PC-3 (cell line): ENCODE data around the gene TIGD6. TPM values are rescaled to one million over a fixed set of nuclear protein-coding genes. Genes with fewer than 3 reads are reported as not detected.

ENCODE experiments used
- ATAC-seq: fragments of 200-7000 bp; cut with Tn5 transposase; 2 replicates; pipeline ENCODE4 v1.9.1; 2020; ENCODE audit warnings: mild to moderate bottlenecking, moderate library complexity
- BruUV-seq: library from RNA; stranded (reverse); fragments of 400-500 nt; replicated peaks from 2 replicates; lab custom pipeline; 2021; lab: Mats Ljungman, UMichigan
- CTCF ChIA-PET: fragments of 300-600 bp; sonication (Branson Sonifier 250); formaldehyde crosslinking; loops from one replicate; lab custom pipeline; 2022; ENCODE audit warnings: antibody characterized with exemption; lab: Charles Lee
- POLR2A ChIA-PET: fragments of 300-600 bp; sonication (Branson Sonifier 250); formaldehyde crosslinking; loops from one replicate; lab custom pipeline; 2022; ENCODE audit warnings: antibody characterized with exemption; ENCODE audit not compliant: unreplicated experiment; lab: Charles Lee
- DNase-seq: peaks from one replicate; pipeline ENCODE4 v3.0.0-alpha.2; 2015
- H2AFZ ChIP-seq: fragments of 300-600 bp; sonication (generic); 2 replicates; pipeline ENCODE4 v1.6.0; 2016; ENCODE audit warnings: antibody characterized with exemption, low read length
- H3F3A ChIP-seq: fragments of 300-600 bp; sonication (generic); one replicate; pipeline ENCODE4 v1.6.0; 2017; ENCODE audit warnings: antibody characterized with exemption, low read length, control low read depth, mild to moderate bottlenecking; ENCODE audit not compliant: unreplicated experiment
- H3K27ac ChIP-seq: fragments of 300-600 bp; sonication (generic); 2 replicates; pipeline ENCODE4 v1.5.1; 2016; ENCODE audit warnings: mild to moderate bottlenecking, low read length
- H3K27me3 ChIP-seq: fragments of 300-600 bp; sonication (generic); 2 replicates; pipeline ENCODE4 v1.6.1; 2016; ENCODE audit warnings: low read length, mixed read lengths
- H3K36me3 ChIP-seq: fragments of 300-600 bp; sonication (generic); 2 replicates; pipeline ENCODE4 v1.6.1; 2016; ENCODE audit warnings: low read depth, mixed run types, low read length, mixed read lengths
- H3K4me1 ChIP-seq: fragments of 300-600 bp; sonication (generic); 2 replicates; pipeline ENCODE4 v1.5.1; 2016; ENCODE audit warnings: low read length; ENCODE audit not compliant: insufficient read depth
- H3K4me2 ChIP-seq: fragments of 300-600 bp; sonication (generic); 2 replicates; pipeline ENCODE4 v1.6.0; 2016; ENCODE audit warnings: low read length
- H3K4me3 ChIP-seq: fragments of 300-600 bp; sonication (generic); 2 replicates; pipeline ENCODE4 v1.5.1; 2016; ENCODE audit warnings: mild to moderate bottlenecking, low read length, mixed read lengths
- H3K79me2 ChIP-seq: fragments of 300-600 bp; sonication (generic); 2 replicates; pipeline ENCODE4 v1.6.1; 2017; ENCODE audit warnings: low read length, mixed read lengths
- H3K9ac ChIP-seq: fragments of 300-600 bp; sonication (generic); 2 replicates; pipeline ENCODE4 v1.6.0; 2016; ENCODE audit warnings: mild to moderate bottlenecking, low read length
- H3K9me2 ChIP-seq: fragments of 300-600 bp; sonication (generic); replicated peaks from 2 replicates; pipeline ENCODE4 v1.6.1; 2016; ENCODE audit warnings: mixed run types, low read length, mixed read lengths
- H3K9me3 ChIP-seq: fragments of 300-600 bp; sonication (generic); 2 replicates; pipeline ENCODE4 v1.6.1; 2016; ENCODE audit warnings: low read length, mixed read lengths
- H4K20me1 ChIP-seq: fragments of 300-600 bp; sonication (generic); 2 replicates; pipeline ENCODE4 v1.6.1; 2016; ENCODE audit warnings: low read length, mixed read lengths
- EZH2 ChIP-seq: fragments of 300-600 bp; sonication (generic); IDR thresholded peaks from one replicate; pipeline ENCODE4 v1.6.1; 2017; ENCODE audit warnings: antibody characterized with exemption, mild to moderate bottlenecking, low read length; ENCODE audit not compliant: unreplicated experiment
- EZH2phosphoT487 ChIP-seq: fragments of 300-600 bp; sonication (generic); IDR thresholded peaks from 2 replicates; pipeline ENCODE4 v1.6.1; 2018; ENCODE audit warnings: mild to moderate bottlenecking, antibody characterized with exemption, low read length, borderline replicate concordance
- intact Hi-C: fragments of 100-400 bp; cut with micrococcal nuclease; formaldehyde crosslinking; loops from 2 replicates; pipeline ENCODE4 v1.9.0; 2023
- total RNA-seq: library from RNA; depleted of rRNA; stranded (reverse); fragments of >200 nt; gene quantifications from 2 replicates; pipeline ENCODE4 v1.2.3, GENCODE V29; 2014
- TF ChIP-seq, protein P1 (sequence below): fragments of 300-600 bp; sonication (generic); conservative IDR thresholded peaks from 2 replicates; pipeline ENCODE4 v1.5.1; 2017; ENCODE audit warnings: antibody characterized with exemption, low read depth, mild to moderate bottlenecking, low read length

TIGD6 gene
- total RNA-seq, 1 experiment from 2014 or later, result 3.8 TPM

- Histone ChIP-seq H3K27me3 (no peaks in the 10 kb centered on the region), H3K9me2 (no peaks in the 10 kb centered on the region), H3F3A (no peaks in the 10 kb centered on the region), H3K27ac (no peak overlapping the region), H3K4me3 (no peak overlapping the region), H3K9me3 (no peaks in the 10 kb centered on the region), H3K4me2 (no peak overlapping the region), H2AFZ (no peak overlapping the region), H3K4me1 (no peaks in the 10 kb centered on the region), H4K20me1 (no peaks in the 10 kb centered on the region), H3K9ac (no peak overlapping the region), H3K36me3 (no peaks in the 10 kb centered on the region), H3K79me2 (no peaks in the 10 kb centered on the region)
- no peak for DNase-seq
- TF ChIP-seq EZH2 (no peak), EZH2phosphoT487 (no peak)
- TF ChIP-seq, protein P1, sequence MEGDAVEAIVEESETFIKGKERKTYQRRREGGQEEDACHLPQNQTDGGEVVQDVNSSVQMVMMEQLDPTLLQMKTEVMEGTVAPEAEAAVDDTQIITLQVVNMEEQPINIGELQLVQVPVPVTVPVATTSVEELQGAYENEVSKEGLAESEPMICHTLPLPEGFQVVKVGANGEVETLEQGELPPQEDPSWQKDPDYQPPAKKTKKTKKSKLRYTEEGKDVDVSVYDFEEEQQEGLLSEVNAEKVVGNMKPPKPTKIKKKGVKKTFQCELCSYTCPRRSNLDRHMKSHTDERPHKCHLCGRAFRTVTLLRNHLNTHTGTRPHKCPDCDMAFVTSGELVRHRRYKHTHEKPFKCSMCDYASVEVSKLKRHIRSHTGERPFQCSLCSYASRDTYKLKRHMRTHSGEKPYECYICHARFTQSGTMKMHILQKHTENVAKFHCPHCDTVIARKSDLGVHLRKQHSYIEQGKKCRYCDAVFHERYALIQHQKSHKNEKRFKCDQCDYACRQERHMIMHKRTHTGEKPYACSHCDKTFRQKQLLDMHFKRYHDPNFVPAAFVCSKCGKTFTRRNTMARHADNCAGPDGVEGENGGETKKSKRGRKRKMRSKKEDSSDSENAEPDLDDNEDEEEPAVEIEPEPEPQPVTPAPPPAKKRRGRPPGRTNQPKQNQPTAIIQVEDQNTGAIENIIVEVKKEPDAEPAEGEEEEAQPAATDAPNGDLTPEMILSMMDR, result no peak
- intact Hi-C loops, result loop anchor here (5.0 kb wide), 1 partner anchor 356 kb away; no protein-coding TSS in a partner anchor
- no peak for ATAC-seq
- BruUV-seq, result no TSS peak
- POLR2A ChIA-PET, result interaction anchor here (0.9 kb wide), 1 partner anchor 33 kb away, joined by 3 read pairs; the partner anchor contains the start of gene SLC26A2
- CTCF ChIA-PET, result interaction anchor here (0.6 to 1.5 kb wide), 5 partner anchors 155 to 345 kb away, joined by 3 to 5 read pairs (median 4); no protein-coding TSS in a partner anchor
Measured at GRCh38 chr5:149993471-149993870, 7.0 kb downstream of the TIGD6 start.

- no peak for TF ChIP-seq EZH2
- TF ChIP-seq, protein P1, result peak; percentile 98
- peak; percentile 95 for DNase-seq
- intact Hi-C loops, result loop anchor here (1.0 to 5.0 kb wide), 5 partner anchors 28 to 353 kb away; no protein-coding TSS in a partner anchor
Measured at GRCh38 chr5:149990518-149991376, 9.7 kb downstream of the TIGD6 start.

More at GRCh38 chr5:149990518-149991376, 9.7 kb downstream of the TIGD6 start:
- H3K9me2 ChIP-seq, result no peaks in the 10 kb centered on the region
- POLR2A ChIA-PET, result no interaction called here
- H3K27ac ChIP-seq, result no peak overlapping the region
- CTCF ChIA-PET, result interaction anchor here (0.5 to 2.0 kb wide), 15 partner anchors 14 to 341 kb away, joined by 3 to 31 read pairs (median 5); no protein-coding TSS in a partner anchor
- no peaks in the 10 kb centered on the region for H3K9me3 ChIP-seq
- H3F3A ChIP-seq, result no peaks in the 10 kb centered on the region
- peak; percentile 95 for ATAC-seq
- no peaks in the 10 kb centered on the region for H3K4me1 ChIP-seq
- H4K20me1 ChIP-seq, result no peaks in the 10 kb centered on the region
- no TSS peak for BruUV-seq
- no peaks in the 10 kb centered on the region for H3K79me2 ChIP-seq
- H3K4me2 ChIP-seq, result no peak overlapping the region
- no peaks in the 10 kb centered on the region for H3K27me3 ChIP-seq
- no peak overlapping the region for H2AFZ ChIP-seq
- no peak overlapping the region for H3K4me3 ChIP-seq
- H3K9ac ChIP-seq, result no peak overlapping the region
- no peaks in the 10 kb centered on the region for H3K36me3 ChIP-seq
